ENCODE data around the gene PLXNA2.

PLXNA2 gene

DNA sequence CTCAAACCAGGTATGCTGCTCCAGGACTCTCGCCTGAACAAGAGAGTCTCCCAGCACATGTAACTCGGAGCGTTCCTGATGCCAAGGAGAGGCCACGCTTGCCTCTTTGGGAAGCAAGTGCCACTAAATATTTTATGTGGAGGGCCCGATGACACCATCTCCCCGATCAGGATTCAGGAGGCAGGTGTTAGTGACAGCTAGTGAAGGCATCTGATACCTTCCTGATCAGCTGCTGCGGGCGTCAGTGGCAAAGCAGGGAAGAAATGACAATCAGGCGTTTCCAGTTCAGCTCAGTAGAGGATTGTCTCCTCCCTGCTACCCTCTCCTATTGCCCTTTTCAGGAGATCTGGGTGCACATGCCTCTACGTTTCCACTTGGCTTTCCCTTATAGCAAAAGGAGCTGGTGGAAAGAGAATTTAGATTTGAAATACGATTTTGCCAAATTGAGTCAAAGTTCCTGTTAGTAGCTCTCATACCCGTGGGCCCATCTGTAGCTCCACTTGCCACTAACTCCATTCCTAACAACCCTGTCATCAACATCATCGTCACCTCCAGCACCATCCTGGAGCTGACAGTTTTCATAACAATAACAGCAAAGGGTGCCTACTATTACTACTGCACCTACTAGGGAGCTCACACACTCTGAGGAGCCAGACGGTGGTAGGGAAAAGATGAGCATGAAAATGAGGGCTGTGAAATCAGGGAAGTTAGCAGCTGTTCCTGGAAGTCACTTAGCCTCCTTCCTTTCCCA lies 21.6 kb downstream of the PLXNA2 start:
- DNase-seq = no peak

DNA sequence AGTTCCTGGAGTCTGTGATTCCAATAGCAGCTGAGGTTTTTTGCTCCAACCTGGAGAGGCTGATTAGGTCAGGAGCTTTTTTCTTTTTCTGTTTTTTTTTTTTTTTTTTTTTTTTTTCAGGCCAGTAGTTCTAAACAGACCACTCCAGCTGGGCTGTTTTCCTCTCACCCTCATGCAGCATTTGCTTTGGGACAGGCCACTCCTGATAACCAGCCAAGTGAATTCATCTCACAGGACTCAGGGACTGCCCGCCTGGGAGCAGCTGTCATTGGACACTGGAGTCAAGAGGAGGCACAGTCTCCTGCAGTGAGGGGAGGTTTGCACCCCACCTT lies 22.9 kb downstream of the PLXNA2 start:
- DNase-seq = no peak

DNA sequence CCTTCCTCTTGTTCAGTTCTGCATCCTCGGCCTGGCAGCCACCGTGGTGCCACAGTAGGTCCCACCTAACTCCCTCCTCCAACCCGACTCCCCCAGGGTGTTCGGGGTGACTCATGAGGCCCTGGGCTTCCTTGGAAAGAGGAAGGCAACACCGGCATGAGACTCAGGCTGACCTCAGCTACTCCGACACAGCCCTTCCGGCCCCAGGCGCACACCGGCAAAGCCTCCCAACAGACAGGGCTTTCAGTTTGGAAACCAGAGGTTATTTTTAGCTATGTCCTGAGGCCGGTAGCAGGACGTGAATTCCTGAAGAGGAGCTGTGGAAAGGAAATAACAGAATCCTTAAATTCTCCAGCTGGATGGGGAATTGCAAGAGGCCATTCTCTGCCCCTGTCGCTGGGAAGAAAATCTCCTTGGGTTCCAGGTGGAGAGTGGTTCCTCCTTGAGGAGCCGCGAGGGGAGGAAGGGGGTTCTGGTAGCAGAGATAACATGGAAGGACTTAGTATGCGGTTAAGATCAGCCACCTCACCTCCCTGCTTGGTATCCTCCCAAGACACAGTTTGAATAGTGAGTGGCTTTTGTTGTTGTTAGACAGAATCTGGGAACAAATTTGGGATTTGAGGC lies 24.4 kb downstream of the PLXNA2 start:
- peak; percentile 63 for DNase-seq

DNA sequence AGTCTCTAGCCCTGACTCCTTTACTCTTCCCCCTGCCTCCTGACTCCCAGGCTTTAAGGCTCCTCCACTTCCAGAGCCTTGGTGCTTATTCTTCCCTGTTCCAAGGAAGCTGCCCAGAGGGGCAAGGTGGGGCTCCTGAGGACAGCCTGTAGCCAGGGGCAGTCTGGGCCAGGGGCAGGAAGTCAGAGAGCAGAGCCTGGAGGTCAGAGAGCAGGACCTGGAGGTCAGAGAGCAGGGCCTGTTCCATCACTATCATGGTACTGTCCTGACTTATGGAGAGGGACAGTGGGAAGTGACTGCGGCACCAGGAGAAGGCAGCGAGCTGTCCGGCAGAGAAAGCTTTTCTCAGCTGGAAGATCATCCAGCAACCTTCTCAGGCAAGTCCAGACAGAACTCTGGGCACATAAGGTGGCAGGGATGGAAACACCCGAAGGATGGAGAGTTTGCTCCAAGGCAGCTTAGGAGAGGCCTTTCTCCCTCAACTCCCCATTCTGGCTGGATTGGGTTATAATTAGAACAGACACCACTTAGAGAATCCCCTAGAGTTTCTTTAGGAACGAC lies 25.0 kb downstream of the PLXNA2 start:
- DNase-seq = no peak

DNA sequence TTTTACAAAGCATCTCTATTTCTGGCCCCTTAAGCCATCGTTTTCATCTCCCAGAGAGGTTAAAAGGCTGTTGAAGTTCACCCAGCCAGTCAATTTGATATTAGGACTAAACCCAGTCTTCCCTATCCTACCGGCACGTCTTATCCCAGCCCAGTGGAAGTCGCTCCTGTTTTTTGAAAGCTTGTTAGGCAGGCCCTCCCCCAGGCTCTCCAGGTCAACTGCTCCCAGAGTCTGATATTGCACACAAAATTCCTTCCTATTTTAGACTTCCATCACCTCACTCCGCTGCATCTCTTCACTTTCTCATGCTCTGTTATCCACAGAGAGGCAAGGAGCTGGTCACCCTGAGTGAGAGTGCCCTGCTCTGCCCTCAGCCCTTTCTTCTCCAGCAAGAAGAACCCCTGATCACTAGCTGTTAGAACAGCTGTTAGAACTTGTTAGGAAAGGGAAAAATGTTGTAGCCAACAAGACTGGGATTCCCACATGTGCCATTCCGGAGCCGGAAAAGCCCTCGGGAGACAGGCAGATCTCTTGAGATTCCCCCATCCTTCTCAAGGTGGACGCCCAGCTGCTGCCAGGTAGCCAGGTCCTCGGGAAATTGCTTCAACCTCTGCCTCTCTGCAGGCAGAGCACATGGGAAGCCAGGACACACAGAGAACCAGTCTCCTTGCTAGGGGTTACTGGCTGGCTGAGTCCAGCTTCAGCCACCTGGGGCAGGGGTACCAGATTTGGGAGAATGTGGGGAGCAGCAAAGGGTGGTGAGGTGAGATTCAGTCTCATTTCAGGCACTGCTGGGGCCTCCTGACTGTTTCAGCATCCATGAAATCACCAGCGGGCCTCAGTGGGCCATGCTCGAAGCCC lies 25.7 kb downstream of the PLXNA2 start:
- no peak for DNase-seq

- DNase-seq = no peak
Measured at GRCh38 chr1:208217781-208218180, 26.4 kb downstream of the PLXNA2 start.

DNA sequence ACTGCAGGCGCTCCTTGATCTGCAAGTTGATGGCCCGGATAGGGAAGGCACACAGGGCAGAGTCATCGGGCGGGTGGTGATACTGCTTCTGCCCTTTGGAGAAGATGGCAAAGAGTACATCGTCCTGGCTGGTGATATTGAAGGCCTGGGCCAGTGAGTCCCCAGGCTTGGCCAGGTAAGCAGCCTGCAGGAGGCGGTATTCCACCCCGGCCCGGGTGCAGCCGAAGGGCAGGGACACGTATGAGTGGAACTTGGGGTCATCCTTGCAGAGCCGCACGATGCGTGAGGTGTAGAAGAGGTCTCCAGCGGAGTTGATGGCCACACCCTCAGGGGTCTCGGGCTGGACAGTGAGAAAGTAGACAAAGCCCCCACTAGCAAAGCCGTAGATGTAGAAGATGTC lies 27.4 kb downstream of the PLXNA2 start:
- no peak for DNase-seq

DNA sequence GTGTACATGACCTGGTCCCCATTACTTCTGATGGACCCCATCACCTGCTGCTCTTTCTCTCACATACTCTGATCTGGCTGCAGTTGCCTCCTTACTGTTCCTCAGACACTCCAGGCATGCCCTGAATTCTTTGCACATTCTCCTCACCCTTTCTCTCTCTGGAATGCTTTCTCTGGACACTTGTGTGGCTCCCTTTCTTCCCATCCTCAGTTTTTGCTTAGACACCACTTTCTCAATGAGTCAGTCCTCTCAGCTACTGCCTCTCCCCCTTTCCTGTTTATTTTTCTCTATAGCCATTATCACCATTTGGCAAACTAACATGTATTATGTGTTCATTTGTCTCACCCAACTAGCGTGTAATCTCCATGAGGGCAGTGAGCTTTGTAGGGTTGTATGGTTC lies 28.1 kb downstream of the PLXNA2 start:
- DNase-seq = peak; percentile 80

DNA sequence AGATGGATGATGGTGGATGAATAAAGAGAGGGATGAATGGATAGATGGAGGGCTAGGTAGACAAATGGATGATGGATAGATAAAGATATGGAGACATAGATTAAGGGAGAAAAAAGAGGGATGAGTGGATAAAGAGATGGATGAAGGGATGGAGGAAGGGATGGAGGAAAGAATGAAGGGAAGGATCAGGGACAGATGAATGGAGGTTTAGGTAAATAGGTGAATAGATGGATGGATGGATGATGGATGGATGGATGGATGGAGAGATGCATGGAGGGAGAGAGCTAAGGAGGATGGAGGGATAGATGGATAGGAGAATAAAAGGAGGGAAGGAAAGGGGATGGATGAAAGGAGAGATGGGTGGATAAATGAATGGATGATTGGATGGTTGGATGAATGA lies 28.8 kb downstream of the PLXNA2 start:
- no peak for DNase-seq

DNA sequence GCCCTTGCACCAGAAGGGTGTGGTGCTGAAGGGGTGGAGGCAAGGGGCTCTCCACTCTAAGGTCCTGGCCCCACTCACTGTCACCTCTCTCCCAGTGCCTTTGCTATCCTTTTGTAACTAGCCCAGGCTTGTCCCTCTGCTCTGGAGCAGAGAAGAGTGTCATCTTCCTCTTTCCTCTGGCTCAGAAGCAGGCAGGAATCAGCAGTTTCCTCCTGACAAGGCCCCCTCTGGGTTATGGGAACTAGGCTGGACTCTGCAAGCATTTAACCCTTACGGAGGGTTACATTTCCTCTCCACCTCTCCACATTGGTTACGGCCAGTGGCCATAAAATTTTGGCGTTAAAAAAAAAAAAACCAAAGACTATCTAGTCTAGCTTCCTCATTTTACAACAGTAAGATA lies 30.4 kb downstream of the PLXNA2 start:
- DNase-seq = no peak

GRCh38 chr1:208212893-208213292 lies 31.3 kb downstream of the PLXNA2 start:
- DNase-seq = no peak

- peak; percentile 72 for DNase-seq
Measured at GRCh38 chr1:208211921-208212843, 32.0 kb downstream of the PLXNA2 start.

DNA sequence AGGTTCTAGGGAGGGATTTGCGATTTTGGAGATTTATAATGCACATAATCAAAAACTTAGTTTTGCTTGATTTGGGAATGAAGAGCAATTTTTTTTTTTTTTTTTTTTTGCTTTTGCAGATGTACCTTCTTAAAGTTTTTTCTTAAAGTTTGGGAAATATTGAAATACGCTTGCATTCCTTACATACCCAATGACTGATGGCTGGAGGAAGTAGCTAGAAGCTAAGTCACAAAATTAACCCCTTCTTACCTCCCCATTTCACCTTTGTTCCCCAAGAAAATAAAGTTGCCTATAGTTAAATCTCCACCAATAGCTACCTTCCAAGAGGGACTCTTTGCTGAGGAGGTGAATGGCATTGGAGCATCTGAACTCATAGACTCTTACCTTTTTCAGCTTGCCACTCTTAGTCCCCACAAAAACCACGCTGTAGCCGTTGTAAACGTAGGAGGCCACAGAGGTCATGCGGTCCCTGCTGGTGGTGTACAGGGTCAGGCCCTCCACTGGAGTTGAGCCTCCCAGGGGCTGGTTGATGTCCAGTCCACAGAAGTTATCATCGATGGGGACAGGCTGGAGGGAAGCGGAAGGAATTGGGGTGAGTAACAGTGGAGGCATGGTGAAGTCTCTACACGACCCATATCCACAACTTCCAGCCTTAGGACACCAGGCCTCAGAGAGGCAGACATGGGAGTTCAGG lies 34.1 kb downstream of the PLXNA2 start:
- DNase-seq = no peak

DNA sequence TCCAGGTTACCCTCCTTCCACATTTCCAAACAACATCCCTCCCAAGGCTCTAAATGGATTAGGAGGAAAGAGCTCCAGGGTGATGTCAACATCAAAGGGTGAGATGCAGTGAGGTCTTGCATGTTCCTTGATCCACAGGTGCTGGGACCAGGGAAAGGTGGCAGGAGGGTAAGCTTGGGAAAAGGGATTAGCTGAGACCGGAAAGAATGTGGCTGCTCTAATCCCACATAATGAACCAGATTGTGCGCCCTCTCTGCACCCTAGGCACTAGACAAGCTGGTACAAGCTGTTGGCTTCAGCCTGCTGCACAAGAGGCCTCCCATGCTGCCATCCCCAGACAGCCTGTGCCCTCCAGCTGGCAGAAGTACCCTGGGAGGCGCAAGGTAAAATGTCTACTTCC lies 34.9 kb downstream of the PLXNA2 start:
- DNase-seq = no peak

GRCh38 chr1:208208132-208208487 lies 36.1 kb downstream of the PLXNA2 start:
- no peak for DNase-seq

DNA sequence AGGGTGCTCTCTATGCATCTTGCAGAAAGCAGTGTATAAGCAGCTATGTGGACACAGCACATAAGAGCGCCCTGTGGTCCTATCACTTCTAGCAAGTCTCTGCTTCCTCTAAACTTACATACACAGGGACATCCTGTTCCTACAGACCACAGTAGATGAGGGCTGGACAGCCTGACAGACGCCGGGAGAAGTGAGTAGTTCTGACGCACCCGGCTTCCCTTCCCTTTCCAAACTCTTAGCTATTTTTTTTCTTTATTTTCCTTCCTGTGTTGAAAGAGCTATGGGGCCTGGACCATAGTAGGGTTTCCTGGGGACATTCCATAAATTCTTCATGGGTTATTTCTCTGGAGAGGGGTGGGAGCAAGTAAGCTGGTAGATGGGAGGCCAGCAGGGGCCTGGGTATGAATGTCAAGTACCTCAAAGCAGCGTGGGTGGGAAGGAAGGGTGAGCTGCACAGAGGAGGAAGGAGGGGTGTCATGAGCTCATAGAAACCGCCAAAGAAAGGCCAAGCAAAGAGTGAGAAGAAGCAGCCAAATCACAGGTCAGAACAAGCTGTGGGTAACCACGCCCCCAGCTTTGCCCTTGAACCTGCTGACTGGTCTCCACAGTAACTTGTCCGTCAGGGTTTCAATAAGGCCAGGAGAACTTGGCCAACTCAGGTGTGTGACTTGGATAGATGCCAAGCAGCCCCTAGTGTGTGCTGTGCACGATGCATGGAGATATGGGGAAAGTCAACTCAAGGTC lies 36.6 kb downstream of the PLXNA2 start:
- DNase-seq = peak; percentile 97

- no peak for DNase-seq
Measured at GRCh38 chr1:208206092-208206698, 38.0 kb downstream of the PLXNA2 start.

DNA sequence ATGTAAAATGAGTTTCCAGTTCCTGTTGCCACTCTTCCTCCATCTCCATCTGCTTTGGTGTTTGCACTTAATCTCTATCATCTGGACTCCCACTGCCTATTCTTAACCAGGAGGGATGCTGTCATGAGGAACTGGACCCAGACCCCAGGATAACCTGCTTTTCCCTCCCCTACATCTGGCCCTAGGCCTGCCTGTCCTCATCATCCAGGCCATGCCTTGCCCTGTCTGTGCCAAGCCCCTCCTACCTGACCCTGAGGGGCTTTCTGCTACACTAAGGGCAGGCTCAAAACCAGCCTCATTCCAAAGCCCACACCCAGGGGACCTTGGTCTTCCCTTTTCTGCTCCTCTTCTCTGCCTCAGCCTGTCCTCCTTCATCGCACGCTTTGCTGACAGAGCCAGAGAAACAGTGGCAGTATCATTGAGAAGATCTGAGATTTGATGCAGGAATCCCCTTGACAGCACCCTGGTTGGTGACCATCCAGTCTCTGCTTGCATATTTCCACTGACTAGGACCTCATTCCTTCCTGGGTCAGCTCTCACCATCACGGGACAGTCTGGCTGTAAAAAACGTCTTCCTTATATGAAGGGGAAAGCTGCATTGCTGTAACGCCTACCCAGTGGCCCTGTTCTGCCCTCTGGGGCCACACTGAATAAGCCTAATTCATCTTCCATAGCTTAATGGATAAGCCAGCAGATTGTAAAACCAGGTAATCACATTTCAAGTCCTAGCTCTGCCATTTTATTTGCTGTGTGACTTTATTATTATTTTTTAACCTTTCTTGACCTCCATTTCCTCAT lies 38.8 kb downstream of the PLXNA2 start:
- no peak for DNase-seq

DNA sequence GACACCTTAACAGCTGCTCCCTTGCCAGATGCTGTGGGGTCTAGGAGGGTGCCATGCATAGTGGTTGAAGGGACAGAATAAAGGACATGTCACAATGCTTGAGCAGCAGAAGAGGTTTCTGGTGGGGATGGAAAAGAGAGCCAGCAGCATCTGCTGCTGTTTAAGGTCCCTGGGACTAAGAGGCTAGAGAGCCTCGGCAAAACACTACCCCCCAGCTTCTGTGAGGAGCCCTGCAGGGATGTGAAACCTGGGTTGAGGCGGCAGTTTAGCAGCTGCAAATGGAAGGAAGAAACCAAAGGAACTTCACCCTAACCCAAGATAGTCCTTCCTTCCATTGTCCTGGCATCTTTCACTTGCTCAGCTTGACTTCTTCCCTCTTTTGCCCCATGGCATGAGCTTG lies 39.4 kb downstream of the PLXNA2 start:
- DNase-seq = peak; percentile 39
